Osteoblast (primary cell): Measurements from ENCODE around the gene LRBA. TPM values are rescaled to one million over a fixed set of nuclear protein-coding genes. Genes with fewer than 3 reads are reported as not detected.

Experiments
- DNase-seq: peaks from one replicate; pipeline ENCODE4 v3.0.0; 2011; ENCODE audit warnings: low spot score, mixed read lengths; ENCODE audit not compliant: insufficient read length; ENCODE audit errors: missing footprints
- H2AFZ ChIP-seq: 2 replicates; pipeline ENCODE4 v1.6.0; 2011; ENCODE audit warnings: mild to moderate bottlenecking, low read length
- H3K27ac ChIP-seq: 2 replicates; pipeline ENCODE4 v1.5.1; 2011; ENCODE audit warnings: mild to moderate bottlenecking, low read depth, low read length, moderate library complexity
- H3K27me3 ChIP-seq: 2 replicates; pipeline ENCODE4 v1.6.0; 2012; ENCODE audit warnings: mild to moderate bottlenecking, control low read depth, inconsistent platforms, low read length, moderate library complexity; ENCODE audit not compliant: insufficient read depth
- H3K36me3 ChIP-seq: 2 replicates; pipeline ENCODE4 v1.5.1; 2011; ENCODE audit warnings: mild to moderate bottlenecking, low read length, control low read depth, moderate library complexity; ENCODE audit not compliant: insufficient read depth
- H3K4me1 ChIP-seq: 2 replicates; pipeline ENCODE4 v1.5.1; 2011; ENCODE audit warnings: mild to moderate bottlenecking, low read length, control low read depth, moderate library complexity; ENCODE audit not compliant: insufficient read depth
- H3K4me2 ChIP-seq: 2 replicates; pipeline ENCODE4 v1.6.0; 2011; ENCODE audit warnings: mild to moderate bottlenecking, low read length; ENCODE audit not compliant: insufficient read depth
- H3K4me3 ChIP-seq: fragments of 200-600 bp; sonication (generic); 3 replicates; pipeline ENCODE4 v1.5.1; 2012; ENCODE audit warnings: mild to moderate bottlenecking, low read length, inconsistent platforms; ENCODE audit not compliant: insufficient read depth
- H3K79me2 ChIP-seq: 2 replicates; pipeline ENCODE4 v1.6.0; 2012; ENCODE audit warnings: mild to moderate bottlenecking, low read length, control low read depth, inconsistent platforms; ENCODE audit not compliant: insufficient read depth
- H3K9me3 ChIP-seq: 2 replicates; pipeline ENCODE4 v1.5.1; 2011; ENCODE audit warnings: low read depth, low read length, control low read depth
- H4K20me1 ChIP-seq: 2 replicates; pipeline ENCODE4 v1.6.0; 2012; ENCODE audit warnings: mild to moderate bottlenecking, low read length, control low read depth; ENCODE audit not compliant: insufficient read depth
- CTCF ChIP-seq: IDR thresholded peaks from 2 replicates; pipeline ENCODE4 v1.5.1; 2011; ENCODE audit warnings: mild to moderate bottlenecking, low read depth, low read length, moderate library complexity; ENCODE audit errors: extremely low read depth
- total RNA-seq: library from RNA; depleted of rRNA; stranded (reverse); fragments of >200 nt; gene quantifications from 2 replicates; pipeline ENCODE4 v1.2.3, GENCODE V29; 2012

LRBA gene
- total RNA-seq, 1 donor, result 67.3 TPM

GRCh38 chr4:150231107-150231770 is 783.8 kb downstream of the LRBA start:
- H3K4me2 ChIP-seq, result no peak overlapping the region
- no peaks in the 10 kb centered on the region for H4K20me1 ChIP-seq
- DNase-seq, result no peak
- peak overlapping the region; percentile 27 for H3K27ac ChIP-seq
- TF ChIP-seq CTCF, result no peak
- H3K27me3 ChIP-seq, result no peaks in the 10 kb centered on the region
- H2AFZ ChIP-seq, result no peak overlapping the region
- H3K4me1 ChIP-seq, result peaks cover 50% of the 10 kb centered on the region
- no peaks in the 10 kb centered on the region for H3K9me3 ChIP-seq
- H3K4me3 ChIP-seq, result no peak overlapping the region
- no peaks in the 10 kb centered on the region for H3K79me2 ChIP-seq
- H3K36me3 ChIP-seq, result peaks cover 22% of the 10 kb centered on the region

- no peaks in the 10 kb centered on the region for H3K9me3 ChIP-seq
- no peak for TF ChIP-seq CTCF
- no peak overlapping the region for H3K4me3 ChIP-seq
- H2AFZ ChIP-seq, result no peak overlapping the region
- no peaks in the 10 kb centered on the region for H3K27me3 ChIP-seq
- H3K36me3 ChIP-seq, result peaks cover 22% of the 10 kb centered on the region
- peak overlapping the region; percentile 60 for H3K27ac ChIP-seq
- no peaks in the 10 kb centered on the region for H4K20me1 ChIP-seq
- peaks cover 50% of the 10 kb centered on the region for H3K4me1 ChIP-seq
- H3K79me2 ChIP-seq, result no peaks in the 10 kb centered on the region
- no peak for DNase-seq
- no peak overlapping the region for H3K4me2 ChIP-seq
Measured at GRCh38 chr4:150230561-150230960, 784.5 kb downstream of the LRBA start.

DNA sequence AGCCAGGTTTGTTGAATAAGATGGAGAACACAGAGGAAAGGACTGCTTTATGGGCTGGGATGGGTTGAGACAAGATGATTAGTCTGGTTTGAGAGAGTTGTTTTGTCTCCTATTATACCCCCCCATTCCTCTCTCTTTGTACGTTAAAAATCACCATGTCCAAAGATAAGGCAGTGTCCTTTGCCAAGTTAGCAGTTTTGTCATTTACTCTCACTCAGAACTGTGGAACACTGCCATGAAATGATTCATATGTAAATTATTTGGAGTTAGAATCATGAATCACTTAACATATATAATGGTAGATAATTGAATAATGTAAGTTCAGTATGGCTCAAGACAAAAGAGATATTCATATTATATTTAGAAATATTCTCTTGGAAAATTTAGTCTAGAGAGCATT is 785.6 kb downstream of the LRBA start:
- H2AFZ ChIP-seq, result no peak overlapping the region
- no peaks in the 10 kb centered on the region for H3K79me2 ChIP-seq
- H3K27ac ChIP-seq, result peak overlapping the region; percentile 60
- peaks cover 49% of the 10 kb centered on the region for H3K4me1 ChIP-seq
- no peak for DNase-seq
- peak overlapping the region; percentile 14 for H3K4me2 ChIP-seq
- peaks cover 15% of the 10 kb centered on the region for H3K36me3 ChIP-seq
- no peaks in the 10 kb centered on the region for H3K27me3 ChIP-seq
- H4K20me1 ChIP-seq, result no peaks in the 10 kb centered on the region
- no peaks in the 10 kb centered on the region for H3K9me3 ChIP-seq
- no peak overlapping the region for H3K4me3 ChIP-seq
- no peak for TF ChIP-seq CTCF

- Histone ChIP-seq H3K4me3 (peak overlapping the region; percentile 28), H3K79me2 (no peaks in the 10 kb centered on the region)
Measured at GRCh38 chr4:150224896-150225591, 790.0 kb downstream of the LRBA start.

More at GRCh38 chr4:150224896-150225591, 790.0 kb downstream of the LRBA start:
- Histone ChIP-seq H3K27me3 (no peaks in the 10 kb centered on the region), H3K9me3 (no peaks in the 10 kb centered on the region), H2AFZ (peak overlapping the region; percentile 3), H4K20me1 (no peaks in the 10 kb centered on the region), H3K4me2 (peak overlapping the region; percentile 69), H3K27ac (peak overlapping the region; percentile 79), H3K36me3 (peaks cover 3% of the 10 kb centered on the region), H3K4me1 (peaks cover 36% of the 10 kb centered on the region)
- DNase-seq, result peak; percentile 94
- no peak for TF ChIP-seq CTCF
